ENCODE measurements around the gene IRAK2.
"Not testable (repeated sequence)": the region's sequence is repeated elsewhere in the genome, so short reads cannot be mapped to it uniquely, and the experiment has no call there.

- TF ChIP-seq EP300 (IDR thresholded peaks at IDR 0.05; ENCODE audit: borderline replicate concordance in 1 of 2, low read depth in 2 of 2, low read length in 2 of 2); RXRA (IDR thresholded peaks at IDR 0.05; ENCODE audit: insufficient read depth, low read depth, low read length): not testable (repeated sequence)
These were observed 107.8 kb downstream of the IRAK2 start for GRCh38 chr3:10272476-10272875.

Data from H1 (cell line).